HG03565 (cell line): ENCODE data around the gene DMRTA1.
"Not testable (repeated sequence)": the region's sequence is repeated elsewhere in the genome, so short reads cannot be mapped to it uniquely, and the experiment has no call there.

Experiments used
- ATAC-seq: cut with Tn5 transposase; IDR thresholded peaks from one replicate; pipeline ENCODE4 v1.9.1; 2021; ENCODE audit warnings: mild to moderate bottlenecking, moderate library complexity; ENCODE audit not compliant: unreplicated experiment

The DMRTA1 gene

GRCh38 chr9:22457448-22457847 is 10.8 kb downstream of the DMRTA1 start:
- ATAC-seq: no peak

GRCh38 chr9:22463205-22463604 is 16.6 kb downstream of the DMRTA1 start:
- no peak for ATAC-seq

GRCh38 chr9:22469928-22470544 is 23.4 kb downstream of the DMRTA1 start:
- peak; percentile 88 for ATAC-seq

GRCh38 chr9:22481566-22481965 is 34.9 kb downstream of the DMRTA1 start:
- no peak for ATAC-seq

GRCh38 chr9:22483528-22484070 is 37.0 kb downstream of the DMRTA1 start:
- ATAC-seq: no peak

GRCh38 chr9:22496197-22496596 is 49.6 kb downstream of the DMRTA1 start:
- not testable (repeated sequence) for ATAC-seq
